OCI-LY3 (cell line): Measurements from ENCODE around the gene BRCA2.

Experiments used
- H2AFZ ChIP-seq: fragments of 200-600, 300-600 bp; shearing (Covaris generic); 2 replicates; pipeline ENCODE4 v1.6.0; 2014; ENCODE audit warnings: antibody characterized with exemption, low read depth, low read length
- H3K27ac ChIP-seq: fragments of 200-600, 300-600 bp; sonication (generic); 2 replicates; pipeline ENCODE4 v1.5.1; 2014; ENCODE audit warnings: mild to moderate bottlenecking, low read length, moderate library complexity, mixed read lengths
- H3K27me3 ChIP-seq: fragments of 200-600, 300-600 bp; sonication (generic); 2 replicates; pipeline ENCODE4 v1.6.1; 2014; ENCODE audit warnings: low read depth, low read length, mixed read lengths
- H3K36me3 ChIP-seq: fragments of 200-600, 300-600 bp; sonication (generic); replicated peaks from 2 replicates; pipeline ENCODE3; 2014; ENCODE audit warnings: low read depth, low read length, mixed read lengths
- H3K4me1 ChIP-seq: fragments of 300-600, 200-600 bp; sonication (generic); 2 replicates; pipeline ENCODE4 v1.6.1; 2014; ENCODE audit warnings: low read length, mixed read lengths
- H3K4me2 ChIP-seq: fragments of 200-600, 300-600 bp; sonication (generic); 2 replicates; pipeline ENCODE4 v1.6.1; 2014; ENCODE audit warnings: low read length, mixed read lengths
- H3K4me3 ChIP-seq: fragments of 300-600, 200-600 bp; sonication (generic); 2 replicates; pipeline ENCODE4 v1.5.1; 2014; ENCODE audit warnings: antibody characterized with exemption, mild to moderate bottlenecking, low read length, moderate library complexity
- H3K79me2 ChIP-seq: fragments of 300-600, 200-600 bp; shearing (Covaris generic); 2 replicates; pipeline ENCODE4 v1.6.1; 2014; ENCODE audit warnings: mild to moderate bottlenecking, low read length, mixed read lengths
- H3K9ac ChIP-seq: fragments of 300-600, 200-600 bp; shearing (Covaris generic); 2 replicates; pipeline ENCODE4 v1.6.0; 2014; ENCODE audit warnings: mild to moderate bottlenecking, low read length, moderate library complexity
- H3K9me3 ChIP-seq: fragments of 200-600, 300-600 bp; shearing (Covaris generic); 2 replicates; pipeline ENCODE4 v1.6.1; 2014; ENCODE audit warnings: low read length, mixed read lengths; ENCODE audit not compliant: insufficient read depth
- H4K20me1 ChIP-seq: fragments of 200-600, 300-600 bp; sonication (generic); 2 replicates; pipeline ENCODE4 v1.6.1; 2016; ENCODE audit warnings: low read length, mixed read lengths; ENCODE audit not compliant: insufficient read depth
- EZH2phosphoT487 ChIP-seq: fragments of 200-600 bp; shearing (Covaris generic); IDR thresholded peaks from 2 replicates; pipeline ENCODE4 v1.6.1; 2018; ENCODE audit warnings: antibody characterized with exemption, mixed run types, low read depth
- TF ChIP-seq, protein P1 (sequence below): fragments of 200-600, 300-600 bp; sonication (generic); IDR thresholded peaks from 2 replicates; pipeline ENCODE4 v1.5.1; 2014; ENCODE audit warnings: antibody characterized with exemption, low read length, low read depth

The BRCA2 gene

DNA sequence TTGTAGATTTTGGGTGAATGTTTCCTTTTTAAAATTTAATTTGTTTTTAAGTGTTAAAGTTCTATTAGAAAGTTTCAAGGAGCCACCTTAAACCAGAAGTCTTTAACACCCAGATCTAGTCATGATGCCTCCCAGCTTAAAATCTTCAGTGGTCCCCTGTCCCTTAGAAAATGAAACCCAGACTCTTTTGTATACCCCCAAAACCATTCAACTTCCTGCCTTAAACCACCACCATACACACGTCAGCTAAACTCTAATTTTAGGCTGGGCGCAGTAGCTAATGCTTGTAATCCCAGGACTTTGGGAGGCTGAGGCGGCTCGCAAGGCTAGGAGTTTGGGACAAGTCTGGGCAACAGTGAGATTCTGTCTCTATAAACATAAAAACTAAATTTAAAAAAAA lies 74.7 kb downstream of the BRCA2 start:
- Histone ChIP-seq H3K9me3 (no peaks in the 10 kb centered on the region), H3K79me2 (no peaks in the 10 kb centered on the region), H4K20me1 (no peaks in the 10 kb centered on the region), H3K4me3 (no peak overlapping the region), H3K4me1 (no peaks in the 10 kb centered on the region), H2AFZ (no peak overlapping the region), H3K27me3 (no peaks in the 10 kb centered on the region), H3K9ac (no peak overlapping the region), H3K27ac (no peak overlapping the region), H3K36me3 (peaks cover 22% of the 10 kb centered on the region), H3K4me2 (no peak overlapping the region)
- no peak for TF ChIP-seq EZH2phosphoT487
- TF ChIP-seq, protein P1, sequence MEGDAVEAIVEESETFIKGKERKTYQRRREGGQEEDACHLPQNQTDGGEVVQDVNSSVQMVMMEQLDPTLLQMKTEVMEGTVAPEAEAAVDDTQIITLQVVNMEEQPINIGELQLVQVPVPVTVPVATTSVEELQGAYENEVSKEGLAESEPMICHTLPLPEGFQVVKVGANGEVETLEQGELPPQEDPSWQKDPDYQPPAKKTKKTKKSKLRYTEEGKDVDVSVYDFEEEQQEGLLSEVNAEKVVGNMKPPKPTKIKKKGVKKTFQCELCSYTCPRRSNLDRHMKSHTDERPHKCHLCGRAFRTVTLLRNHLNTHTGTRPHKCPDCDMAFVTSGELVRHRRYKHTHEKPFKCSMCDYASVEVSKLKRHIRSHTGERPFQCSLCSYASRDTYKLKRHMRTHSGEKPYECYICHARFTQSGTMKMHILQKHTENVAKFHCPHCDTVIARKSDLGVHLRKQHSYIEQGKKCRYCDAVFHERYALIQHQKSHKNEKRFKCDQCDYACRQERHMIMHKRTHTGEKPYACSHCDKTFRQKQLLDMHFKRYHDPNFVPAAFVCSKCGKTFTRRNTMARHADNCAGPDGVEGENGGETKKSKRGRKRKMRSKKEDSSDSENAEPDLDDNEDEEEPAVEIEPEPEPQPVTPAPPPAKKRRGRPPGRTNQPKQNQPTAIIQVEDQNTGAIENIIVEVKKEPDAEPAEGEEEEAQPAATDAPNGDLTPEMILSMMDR = no peak

DNA sequence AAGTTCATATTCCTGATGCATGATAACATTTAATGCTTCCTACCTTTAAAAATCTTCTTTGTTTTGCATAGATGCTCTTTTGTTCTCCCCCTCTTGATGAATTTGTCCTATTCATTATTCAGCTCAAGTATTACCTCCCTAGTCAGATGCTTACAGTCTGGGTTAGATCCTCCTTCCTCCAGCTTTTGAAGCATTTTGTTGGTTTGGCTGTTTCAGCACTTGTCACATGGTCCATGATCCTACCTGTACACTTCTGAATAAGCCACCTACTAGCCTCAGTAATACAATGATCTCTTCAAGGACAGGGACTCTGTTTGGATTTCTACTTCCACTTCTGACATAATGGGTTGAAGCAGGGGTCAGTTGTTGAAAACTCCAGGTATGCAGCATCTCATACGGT lies 75.2 kb downstream of the BRCA2 start:
- Histone ChIP-seq H3K4me3 (no peak overlapping the region), H3K9ac (no peak overlapping the region), H4K20me1 (no peaks in the 10 kb centered on the region), H3K36me3 (peaks cover 18% of the 10 kb centered on the region), H3K79me2 (no peaks in the 10 kb centered on the region), H3K27me3 (no peaks in the 10 kb centered on the region), H3K9me3 (no peaks in the 10 kb centered on the region), H3K27ac (no peak overlapping the region), H2AFZ (no peak overlapping the region), H3K4me2 (no peak overlapping the region), H3K4me1 (no peaks in the 10 kb centered on the region)
- TF ChIP-seq EZH2phosphoT487 = no peak
- TF ChIP-seq, protein P1 = no peak

DNA sequence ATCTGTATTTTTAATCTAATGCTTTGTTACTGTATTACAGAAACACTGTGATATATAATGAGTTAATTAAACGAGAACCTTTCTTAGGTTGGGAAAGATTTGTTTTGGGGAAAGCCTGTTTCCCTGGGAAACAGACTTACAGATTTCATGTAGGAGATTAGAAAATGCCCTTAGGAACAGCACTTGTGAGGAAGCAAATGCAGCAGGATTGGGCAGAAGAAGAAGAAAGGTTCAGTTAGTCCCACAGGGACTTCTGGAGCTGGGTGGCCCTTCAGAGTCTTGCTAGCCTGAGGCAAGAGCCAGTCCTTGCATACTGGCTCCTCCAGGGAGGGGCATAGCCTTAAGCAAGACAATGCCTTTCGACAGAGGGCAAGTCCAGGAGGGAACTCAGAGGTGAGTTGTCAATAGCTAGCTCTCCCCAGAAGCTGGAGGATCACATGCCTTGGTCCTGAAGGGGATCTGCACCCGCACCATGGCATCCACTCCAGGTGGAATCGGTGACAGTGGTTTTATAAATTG lies 75.9 kb downstream of the BRCA2 start:
- H3K27me3 ChIP-seq = no peaks in the 10 kb centered on the region
- no peak overlapping the region for H3K4me2 ChIP-seq
- TF ChIP-seq, protein P1 = no peak
- TF ChIP-seq EZH2phosphoT487 = no peak
- H3K79me2 ChIP-seq = no peaks in the 10 kb centered on the region
- no peak overlapping the region for H3K27ac ChIP-seq
- no peak overlapping the region for H3K9ac ChIP-seq
- no peaks in the 10 kb centered on the region for H3K4me1 ChIP-seq
- H3K9me3 ChIP-seq = no peaks in the 10 kb centered on the region
- no peak overlapping the region for H3K4me3 ChIP-seq
- no peak overlapping the region for H2AFZ ChIP-seq
- H4K20me1 ChIP-seq = no peaks in the 10 kb centered on the region
- H3K36me3 ChIP-seq = peaks cover 15% of the 10 kb centered on the region

GRCh38 chr13:32403108-32403507 lies 87.8 kb downstream of the BRCA2 start:
- Histone ChIP-seq H3K4me3 (no peak overlapping the region), H3K4me1 (peaks cover 8% of the 10 kb centered on the region), H3K9me3 (no peaks in the 10 kb centered on the region), H3K79me2 (no peaks in the 10 kb centered on the region), H3K27ac (no peak overlapping the region), H3K4me2 (no peak overlapping the region), H3K27me3 (no peaks in the 10 kb centered on the region), H4K20me1 (no peaks in the 10 kb centered on the region), H3K9ac (no peak overlapping the region), H3K36me3 (peaks cover 50% of the 10 kb centered on the region), H2AFZ (no peak overlapping the region)
- TF ChIP-seq EZH2phosphoT487 = no peak
- TF ChIP-seq, protein P1 = no peak
